DND-41 (cell line): ENCODE data around the gene MED23.
"Not testable (repeated sequence)": the region's sequence is repeated elsewhere in the genome, so short reads cannot be mapped to it uniquely, and the experiment has no call there.

Source experiments
- ATAC-seq: fragments of 200-7000 bp; cut with Tn5 transposase; 3 replicates; pipeline ENCODE4 v1.9.1; 2021; ENCODE audit warnings: low read depth; ENCODE audit not compliant: insufficient read depth
- DNase-seq: peaks from one replicate; pipeline ENCODE4 v3.0.0-alpha.2; 2020
- H2AFZ ChIP-seq: 2 replicates; pipeline ENCODE4 v1.6.0; 2012; ENCODE audit warnings: low read depth, low read length
- H3K27ac ChIP-seq: 2 replicates; pipeline ENCODE4 v1.5.1; 2012; ENCODE audit warnings: low read length, inconsistent platforms
- H3K27me3 ChIP-seq: fragments of 200-600 bp; sonication (generic); 2 replicates; pipeline ENCODE4 v1.6.0; 2012; ENCODE audit warnings: low read length, mild to moderate bottlenecking, inconsistent platforms; ENCODE audit not compliant: insufficient read depth, poor library complexity
- H3K36me3 ChIP-seq: 2 replicates; pipeline ENCODE4 v1.5.1; 2012; ENCODE audit warnings: low read length, inconsistent platforms; ENCODE audit not compliant: insufficient read depth
- H3K4me1 ChIP-seq: 2 replicates; pipeline ENCODE4 v1.5.1; 2012; ENCODE audit warnings: mild to moderate bottlenecking, low read length; ENCODE audit not compliant: insufficient read depth
- H3K4me2 ChIP-seq: 2 replicates; pipeline ENCODE4 v1.6.0; 2012; ENCODE audit warnings: mild to moderate bottlenecking, moderate library complexity, low read length, inconsistent platforms; ENCODE audit not compliant: insufficient read depth
- H3K4me3 ChIP-seq, 2 experiments: fragments of 200-600 bp in 1 of 2; shearing (Covaris generic) in 1 of 2; 2 replicates each; pipeline ENCODE4 v1.5.1; 2012 to 2016; ENCODE audit warnings: inconsistent platforms in 2 of 2, low read length in 2 of 2, mild to moderate bottlenecking in 2 of 2, low read depth in 1 of 2, moderate library complexity in 1 of 2
- H3K79me2 ChIP-seq: 2 replicates; pipeline ENCODE4 v1.6.0; 2012; ENCODE audit warnings: low read length, inconsistent platforms; ENCODE audit not compliant: insufficient read depth
- H3K9ac ChIP-seq: 2 replicates; pipeline ENCODE4 v1.6.0; 2012; ENCODE audit warnings: low read depth, mild to moderate bottlenecking, inconsistent platforms, low read length, moderate library complexity
- H3K9me3 ChIP-seq: 2 replicates; pipeline ENCODE4 v1.5.1; 2012; ENCODE audit warnings: low read length, moderate library complexity, mild to moderate bottlenecking, inconsistent platforms; ENCODE audit not compliant: insufficient read depth, severe bottlenecking
- H4K20me1 ChIP-seq: 2 replicates; pipeline ENCODE4 v1.6.0; 2012; ENCODE audit warnings: low read length; ENCODE audit not compliant: insufficient read depth
- CTCF ChIP-seq: IDR thresholded peaks from 2 replicates; pipeline ENCODE4 v1.5.1; 2012; ENCODE audit warnings: borderline replicate concordance, low read length, moderate library complexity, mild to moderate bottlenecking; ENCODE audit not compliant: poor library complexity, severe bottlenecking; ENCODE audit errors: extremely low read depth
- EZH2 ChIP-seq: IDR thresholded peaks from 3 replicates; pipeline ENCODE4 v1.6.1; 2012; ENCODE audit warnings: borderline replicate concordance, low read depth, mild to moderate bottlenecking, moderate library complexity, low read length, inconsistent platforms; ENCODE audit not compliant: severe bottlenecking

The MED23 gene

DNA sequence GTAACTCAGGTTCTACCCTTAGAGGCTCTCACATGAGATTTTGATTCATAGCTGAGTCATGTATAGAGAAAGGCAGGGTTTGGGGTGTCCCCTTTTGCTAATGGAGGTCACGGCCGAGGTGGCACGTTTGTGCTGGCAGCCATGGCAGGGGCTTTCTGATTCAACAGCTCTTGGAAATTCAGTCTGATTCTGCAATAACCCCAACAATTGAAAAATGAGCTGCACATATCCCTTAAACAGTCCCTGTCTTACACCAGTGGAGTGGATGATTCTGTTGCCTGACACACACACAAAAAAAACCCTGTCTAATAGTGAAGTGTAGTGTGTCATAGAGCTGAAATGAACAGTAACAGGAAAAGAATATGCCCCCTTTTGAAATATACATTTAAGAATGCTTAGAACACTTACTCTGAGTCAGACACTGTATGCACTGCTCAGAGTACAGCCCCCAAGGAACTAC, 95.4 kb downstream of the MED23 start:
- Histone ChIP-seq H3K79me2 (no peaks in the 10 kb centered on the region), H3K4me3 (no peak overlapping the region), H3K4me2 (no peak overlapping the region), H3K9me3 (no peaks in the 10 kb centered on the region), H3K27ac (0 out of 2 replicates have a peak overlapping the region, but pooled peaks have one; percentile 6), H2AFZ (0 out of 2 replicates have a peak overlapping the region, but pooled peaks have one; percentile 35), H3K36me3 (no peaks in the 10 kb centered on the region), H3K4me1 (peaks cover 47% of the 10 kb centered on the region), H4K20me1 (no peaks in the 10 kb centered on the region), H3K9ac (no peak overlapping the region), H3K27me3 (no peaks in the 10 kb centered on the region)
- DNase-seq, result no peak
- 0 out of 3 replicates have a peak, but pooled peaks have one; percentile 20 for ATAC-seq
- no peak for TF ChIP-seq EZH2
- TF ChIP-seq CTCF, result no peak

- not testable (repeated sequence) for H3K36me3 ChIP-seq, H4K20me1 ChIP-seq, H3K9me3 ChIP-seq, ATAC-seq, H3K9ac ChIP-seq, DNase-seq, H2AFZ ChIP-seq, H3K79me2 ChIP-seq, H3K4me3 ChIP-seq, H3K27ac ChIP-seq, H3K27me3 ChIP-seq, H3K4me2 ChIP-seq
- peaks cover 47% of the 10 kb centered on the region for H3K4me1 ChIP-seq
These were observed 96.4 kb downstream of the MED23 start for GRCh38 chr6:131531681-131532080.

DNA sequence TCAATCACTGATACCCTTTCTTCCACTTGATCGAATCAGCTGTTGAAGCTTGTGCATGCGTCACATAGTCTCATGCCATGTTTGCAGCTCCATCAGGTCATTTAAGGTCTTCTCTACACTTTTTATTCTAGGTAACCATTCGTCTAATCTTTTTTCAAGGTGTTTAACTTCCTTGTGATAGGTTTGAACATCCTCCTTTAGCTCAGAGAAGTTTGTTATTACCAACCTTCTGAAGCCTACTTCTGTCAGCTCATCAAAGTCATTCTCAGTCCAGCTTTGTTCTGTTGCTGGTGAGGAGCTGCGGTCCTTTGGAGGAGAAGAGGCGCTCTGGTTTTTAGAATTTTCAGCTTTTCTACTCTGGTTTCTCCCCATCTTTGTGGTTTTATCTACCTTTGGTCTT, 97.1 kb downstream of the MED23 start:
- not testable (repeated sequence) for H3K27ac ChIP-seq, ATAC-seq, H3K36me3 ChIP-seq, H3K27me3 ChIP-seq, H2AFZ ChIP-seq, H3K79me2 ChIP-seq, H3K4me2 ChIP-seq, H3K9ac ChIP-seq, DNase-seq, H4K20me1 ChIP-seq, H3K4me3 ChIP-seq, H3K9me3 ChIP-seq
- H3K4me1 ChIP-seq, result peaks cover 47% of the 10 kb centered on the region

- Histone ChIP-seq H3K9me3 (no peaks in the 10 kb centered on the region), H3K4me3 (no peak overlapping the region), H4K20me1 (no peaks in the 10 kb centered on the region), H3K36me3 (no peaks in the 10 kb centered on the region), H3K27me3 (no peaks in the 10 kb centered on the region), H3K9ac (no peak overlapping the region), H3K4me2 (no peak overlapping the region), H3K27ac (no peak overlapping the region), H3K79me2 (no peaks in the 10 kb centered on the region), H2AFZ (no peak overlapping the region), H3K4me1 (peaks cover 7% of the 10 kb centered on the region)
- peak; percentile 42 for DNase-seq
- ATAC-seq, result peak; percentile 61
- TF ChIP-seq CTCF, result no peak
- TF ChIP-seq EZH2, result no peak
These were observed 103.2 kb downstream of the MED23 start for GRCh38 chr6:131524695-131525336.
